Coronary artery (tissue), 2 donors: ENCODE results near the gene MKRN3.

Experiments
- DNase-seq: peaks from one replicate; pipeline ENCODE4 v3.0.0-alpha.2; 2017; ENCODE audit warnings: low spot score
- H3K27ac ChIP-seq, 2 donors: fragments of 200-600 bp; sonication (generic); one replicate each; pipeline ENCODE4 v1.5.1; 2016 to 2019
- H3K4me3 ChIP-seq: fragments of 200-600 bp; sonication (generic); 2 replicates; pipeline ENCODE4 v1.5.1; 2016; ENCODE audit warnings: mild to moderate bottlenecking, moderate library complexity
- TF ChIP-seq, protein P1 (sequence below): fragments of 200-600 bp; sonication (generic); IDR thresholded peaks from one replicate; pipeline ENCODE4 v1.5.1; 2019; ENCODE audit warnings: antibody characterized with exemption

MKRN3 gene

DNA sequence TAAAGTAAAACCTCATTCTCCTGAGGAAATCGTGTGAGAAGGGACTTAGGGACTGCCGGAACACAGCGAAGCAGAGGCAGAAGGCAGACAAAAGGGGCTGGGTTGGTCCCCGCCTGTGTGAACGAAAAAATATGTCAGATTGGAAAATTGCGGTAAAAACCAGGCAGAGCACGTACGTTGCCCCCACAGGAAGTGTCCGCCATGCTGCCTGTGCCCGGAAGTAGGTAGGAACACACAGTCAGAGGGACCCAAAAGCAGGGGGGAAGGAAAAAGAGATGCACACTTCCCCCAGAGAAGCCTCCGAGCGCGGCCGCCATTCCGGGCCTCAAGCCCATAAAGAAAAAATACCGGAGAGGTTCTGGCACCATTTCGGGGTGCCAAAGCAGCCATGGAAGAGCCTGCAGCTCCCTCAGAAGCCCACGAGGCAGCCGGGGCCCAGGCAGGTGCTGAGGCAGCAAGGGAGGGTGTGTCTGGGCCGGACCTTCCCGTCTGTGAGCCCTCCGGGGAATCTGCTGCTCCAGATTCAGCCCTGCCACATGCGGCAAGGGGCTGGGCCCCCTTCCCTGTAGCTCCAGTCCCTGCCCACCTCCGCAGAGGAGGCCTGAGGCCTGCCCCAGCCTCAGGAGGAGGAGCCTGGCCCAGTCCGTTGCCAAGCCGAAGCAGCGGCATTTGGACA is at the start of gene MKRN3:
Gene MKRN3 (plus strand): TSS at position 280 of the 676 bp plus-strand sequence. CDS start 109 bp downstream, at position 389.
- TF ChIP-seq, protein P1, sequence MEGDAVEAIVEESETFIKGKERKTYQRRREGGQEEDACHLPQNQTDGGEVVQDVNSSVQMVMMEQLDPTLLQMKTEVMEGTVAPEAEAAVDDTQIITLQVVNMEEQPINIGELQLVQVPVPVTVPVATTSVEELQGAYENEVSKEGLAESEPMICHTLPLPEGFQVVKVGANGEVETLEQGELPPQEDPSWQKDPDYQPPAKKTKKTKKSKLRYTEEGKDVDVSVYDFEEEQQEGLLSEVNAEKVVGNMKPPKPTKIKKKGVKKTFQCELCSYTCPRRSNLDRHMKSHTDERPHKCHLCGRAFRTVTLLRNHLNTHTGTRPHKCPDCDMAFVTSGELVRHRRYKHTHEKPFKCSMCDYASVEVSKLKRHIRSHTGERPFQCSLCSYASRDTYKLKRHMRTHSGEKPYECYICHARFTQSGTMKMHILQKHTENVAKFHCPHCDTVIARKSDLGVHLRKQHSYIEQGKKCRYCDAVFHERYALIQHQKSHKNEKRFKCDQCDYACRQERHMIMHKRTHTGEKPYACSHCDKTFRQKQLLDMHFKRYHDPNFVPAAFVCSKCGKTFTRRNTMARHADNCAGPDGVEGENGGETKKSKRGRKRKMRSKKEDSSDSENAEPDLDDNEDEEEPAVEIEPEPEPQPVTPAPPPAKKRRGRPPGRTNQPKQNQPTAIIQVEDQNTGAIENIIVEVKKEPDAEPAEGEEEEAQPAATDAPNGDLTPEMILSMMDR, result no peak
- no peak within 1 kb of the TSS for H3K27ac ChIP-seq
- no peak for DNase-seq
- H3K4me3 ChIP-seq, result peak within 1 kb of the TSS; percentile 14

DNA sequence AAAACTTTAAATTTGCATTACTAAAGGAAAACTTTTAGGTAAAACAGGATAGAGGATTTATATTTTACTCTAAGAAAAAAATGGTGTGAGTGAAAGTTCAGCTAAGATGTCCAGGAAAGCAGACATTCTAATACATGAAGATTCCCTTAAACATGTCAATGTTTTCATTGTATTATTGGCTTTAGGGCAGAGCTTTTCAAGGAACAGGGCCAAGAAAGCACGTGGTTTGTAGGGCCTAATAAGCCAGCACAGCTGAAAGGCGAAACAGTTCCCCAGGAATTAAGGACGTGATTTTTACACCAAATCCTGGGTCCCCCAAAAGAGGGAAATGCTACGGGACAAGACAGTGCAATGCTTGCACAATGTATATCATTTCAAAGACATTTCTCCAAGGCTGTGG is 48.6 kb upstream of the MKRN3 start:
- no peak for DNase-seq
- TF ChIP-seq, protein P1, result no peak
- H3K4me3 ChIP-seq, result no peak overlapping the region
- H3K27ac ChIP-seq, result no peak overlapping the region

GRCh38 chr15:23518104-23518503 is 47.4 kb upstream of the MKRN3 start:
- DNase-seq, result no peak

GRCh38 chr15:23524816-23525215 is 40.7 kb upstream of the MKRN3 start:
- H3K27ac ChIP-seq, result no peak overlapping the region
- no peak overlapping the region for H3K4me3 ChIP-seq
- DNase-seq, result no peak
- TF ChIP-seq, protein P1, result no peak

More at GRCh38 chr15:23518104-23518503, 47.4 kb upstream of the MKRN3 start:
- no peak overlapping the region for H3K27ac ChIP-seq
- no peak overlapping the region for H3K4me3 ChIP-seq
- TF ChIP-seq, protein P1, result no peak

DNA sequence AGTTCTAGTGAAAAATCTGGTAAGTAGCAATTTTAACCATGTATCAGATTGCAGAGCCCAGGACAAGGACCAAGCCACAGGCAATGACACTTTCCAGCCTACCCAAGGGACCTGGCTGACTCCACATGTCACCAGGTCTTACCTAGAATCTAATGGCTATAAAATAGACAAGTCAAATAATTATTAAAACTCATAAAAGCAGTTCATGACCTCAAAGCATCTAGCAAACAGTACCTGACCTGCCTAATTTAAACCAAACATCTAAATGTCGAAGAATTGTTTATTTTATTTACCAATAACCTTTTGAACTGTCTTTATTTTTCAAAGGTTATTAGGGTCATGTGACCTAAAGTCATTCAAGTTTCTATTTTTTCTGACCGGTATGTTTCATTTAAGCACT is 35.6 kb upstream of the MKRN3 start:
- DNase-seq, result no peak

DNA sequence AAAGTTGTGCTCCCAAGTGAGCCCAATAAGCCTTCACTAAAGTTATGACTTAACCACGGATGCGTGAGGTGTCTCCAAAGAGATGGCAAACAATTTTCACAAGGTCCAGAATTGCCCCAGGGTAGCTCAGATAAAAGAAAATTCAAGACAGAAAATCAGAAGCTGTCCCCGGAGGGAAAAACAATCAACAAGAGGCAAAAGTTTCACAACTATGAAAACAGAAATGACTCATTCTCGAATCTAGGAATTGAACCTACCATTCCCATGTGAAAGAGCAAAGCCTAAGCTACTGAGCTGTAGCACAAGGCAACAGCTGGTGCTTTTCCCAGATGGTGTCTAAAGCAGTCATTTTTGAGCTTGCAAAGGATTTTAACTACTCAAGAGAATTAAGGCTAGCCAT is 33.5 kb upstream of the MKRN3 start:
- no peak for DNase-seq
- TF ChIP-seq, protein P1, result no peak
- no peak overlapping the region for H3K27ac ChIP-seq
- H3K4me3 ChIP-seq, result no peak overlapping the region

More for the DNA sequence above, 35.6 kb upstream of the MKRN3 start:
- no peak overlapping the region for H3K4me3 ChIP-seq
- TF ChIP-seq, protein P1, result no peak
- H3K27ac ChIP-seq, result no peak overlapping the region

GRCh38 chr15:23536659-23537058 is 28.8 kb upstream of the MKRN3 start:
- Histone ChIP-seq H3K4me3 (no peak overlapping the region), H3K27ac (no peak overlapping the region)
- TF ChIP-seq, protein P1, result no peak
- no peak for DNase-seq
